SK-N-MC (cell line): ENCODE data around the gene GIT1.

Experiments used
- DNase-seq: peaks from one replicate; pipeline ENCODE4 v3.0.0-alpha.2; 2011; ENCODE audit warnings: low read depth, low spot score
- H3K27ac ChIP-seq: fragments of 200-600 bp; sonication (generic); 2 replicates; pipeline ENCODE4 v1.5.1; 2016; ENCODE audit warnings: mixed run types
- H3K36me3 ChIP-seq: fragments of 200-600 bp; sonication (generic); 2 replicates; pipeline ENCODE4 v1.6.1; 2017; ENCODE audit warnings: antibody characterized with exemption, low read length, mixed read lengths; ENCODE audit not compliant: insufficient read depth
- H3K4me3 ChIP-seq: fragments of 200-600 bp; sonication (generic); 2 replicates; pipeline ENCODE4 v1.5.1; 2016
- H3K9ac ChIP-seq: fragments of 200-600 bp; sonication (generic); 2 replicates; pipeline ENCODE4 v1.8.0; 2017; ENCODE audit warnings: mixed run types, mixed read lengths; ENCODE audit not compliant: insufficient read length
- H3K9me3 ChIP-seq: fragments of 200-600 bp; sonication (generic); 2 replicates; pipeline ENCODE4 v1.6.1; 2017; ENCODE audit warnings: low read depth, mild to moderate bottlenecking, antibody characterized with exemption, low read length, moderate library complexity, mixed read lengths
- EZH2 ChIP-seq: fragments of 200-600 bp; sonication (generic); IDR thresholded peaks from one replicate; pipeline ENCODE4 v1.6.1; 2017; ENCODE audit warnings: antibody characterized with exemption
- FOXP2 ChIP-seq: optimal IDR thresholded peaks from 2 replicates; pipeline ENCODE3; 2011; ENCODE audit warnings: mild to moderate bottlenecking, moderate library complexity; ENCODE audit not compliant: insufficient read depth; ENCODE audit errors: extremely low read length, control extremely low read depth
- POLR2AphosphoS5 ChIP-seq: IDR thresholded peaks from 2 replicates; pipeline ENCODE4 v1.6.1; 2012; ENCODE audit warnings: mild to moderate bottlenecking, low read depth, low read length, borderline replicate concordance

GIT1 gene

DNA sequence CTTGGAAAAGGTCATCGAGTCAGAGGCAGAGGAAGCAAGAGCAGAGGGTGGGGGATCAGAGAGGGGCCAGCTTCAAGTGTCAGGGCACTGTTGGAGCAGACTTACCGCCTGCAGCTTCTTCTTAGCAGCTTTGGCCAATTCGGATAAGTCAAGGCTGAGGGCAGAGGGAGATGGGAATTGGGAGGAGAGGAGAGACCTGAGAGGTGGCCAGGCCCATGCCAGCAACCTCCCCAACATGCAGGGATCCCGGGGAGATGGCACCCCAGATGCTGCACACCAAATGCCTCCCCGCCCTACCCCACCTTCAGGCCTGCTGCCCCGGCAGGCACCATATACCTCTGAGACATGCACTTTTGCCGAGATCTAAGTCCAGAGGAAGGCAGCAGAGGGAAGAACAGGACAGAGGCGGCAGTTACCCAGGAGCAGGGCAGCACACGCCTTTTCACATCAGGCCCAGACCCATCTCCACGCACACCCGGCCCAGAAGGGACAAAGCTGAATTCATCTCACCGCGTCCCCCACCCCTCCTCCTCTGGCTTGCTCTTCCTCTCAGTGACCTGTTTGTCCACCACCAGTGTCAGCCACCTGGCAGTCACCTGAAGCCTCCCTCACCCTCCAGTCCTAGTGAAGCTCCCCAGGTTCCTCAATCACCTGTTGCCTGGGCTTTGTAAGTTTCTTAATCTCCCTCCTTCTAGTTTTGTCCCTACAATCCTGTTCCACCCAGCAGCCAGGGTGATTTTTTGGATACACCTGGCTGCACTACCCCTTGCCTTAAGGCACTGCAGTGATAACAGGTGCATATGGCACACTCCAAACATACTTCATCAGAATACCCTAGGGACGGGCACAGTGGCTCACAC lies 10.6 kb downstream of the GIT1 start:
- H3K9ac ChIP-seq: no peak overlapping the region
- H3K36me3 ChIP-seq: peaks cover 10% of the 10 kb centered on the region; the same call in 1 of the 2 replicates
- TF ChIP-seq FOXP2: no peak
- TF ChIP-seq POLR2AphosphoS5: no peak
- TF ChIP-seq EZH2: no peak
- H3K4me3 ChIP-seq: no peak overlapping the region
- no peaks in the 10 kb centered on the region for H3K9me3 ChIP-seq
- H3K27ac ChIP-seq: no peak overlapping the region
- DNase-seq: no peak

DNA sequence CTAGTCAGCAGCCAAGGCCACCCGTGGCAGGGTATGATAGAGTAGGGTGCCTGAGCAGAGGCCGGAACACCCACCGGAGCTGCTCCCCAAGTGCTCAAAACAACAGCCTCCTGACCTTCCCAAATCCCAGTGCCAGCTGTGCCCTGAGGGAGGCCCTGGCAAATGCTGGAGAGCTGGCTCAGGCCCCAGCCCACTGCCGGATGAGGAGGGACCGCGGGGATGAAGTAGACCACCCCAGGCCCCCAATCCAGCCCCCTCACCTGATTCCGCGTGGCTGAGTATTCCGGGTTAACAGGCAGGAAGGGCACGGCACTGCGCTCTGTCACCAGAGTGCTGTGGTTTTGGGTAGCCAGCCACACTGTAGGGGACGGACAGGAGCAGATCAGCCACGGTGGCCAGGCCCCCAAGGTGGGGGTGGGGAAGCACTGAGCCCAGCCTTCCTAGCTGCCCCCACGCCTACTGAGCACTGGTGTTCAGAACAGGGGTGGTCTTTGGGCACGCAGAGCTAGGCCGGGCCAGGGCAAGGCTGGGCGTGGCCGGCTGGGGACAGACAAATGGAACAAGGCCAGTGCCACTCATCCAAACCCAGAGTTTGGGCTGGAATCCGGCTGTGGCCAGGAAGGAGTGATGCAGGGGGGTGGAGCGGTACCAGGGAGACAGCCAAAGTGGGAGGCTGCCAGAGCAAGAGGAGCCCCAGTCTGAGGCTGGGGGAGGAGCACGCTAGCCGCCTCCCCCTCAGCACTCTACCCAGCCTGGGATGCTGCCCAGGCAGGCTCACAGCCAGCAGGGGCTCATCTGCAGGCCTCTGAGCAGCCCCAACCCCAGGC lies 11.8 kb downstream of the GIT1 start:
- Histone ChIP-seq H3K27ac (no peak overlapping the region), H3K9ac (no peak overlapping the region), H3K9me3 (no peaks in the 10 kb centered on the region), H3K4me3 (no peak overlapping the region), H3K36me3 (peaks cover 10% of the 10 kb centered on the region; the same call in 1 of the 2 replicates)
- no peak for TF ChIP-seq POLR2AphosphoS5
- TF ChIP-seq EZH2: no peak
- no peak for TF ChIP-seq FOXP2
- no peak for DNase-seq

DNA sequence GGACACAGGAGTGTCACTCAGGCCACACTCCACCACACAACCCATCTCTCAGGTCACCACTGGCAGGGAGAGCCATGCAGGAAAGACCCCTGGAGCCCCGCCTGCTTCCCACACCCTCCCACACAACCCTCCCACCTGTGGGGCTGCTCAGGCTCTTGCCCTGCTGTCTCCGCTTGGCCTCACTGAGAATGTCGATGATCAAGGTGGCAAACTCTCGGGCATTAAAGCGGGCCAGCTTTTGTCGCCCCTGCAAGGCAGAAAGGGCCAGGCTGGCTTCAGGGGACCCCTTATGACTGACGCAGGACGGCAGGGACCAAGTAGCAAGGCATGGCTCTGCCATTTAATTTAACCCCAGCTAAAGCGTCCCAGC lies 12.5 kb downstream of the GIT1 start:
- TF ChIP-seq EZH2: no peak
- TF ChIP-seq FOXP2: no peak
- no peak for TF ChIP-seq POLR2AphosphoS5
- H3K4me3 ChIP-seq: no peak overlapping the region
- no peak for DNase-seq
- no peak overlapping the region for H3K27ac ChIP-seq
- H3K9ac ChIP-seq: no peak overlapping the region
- H3K36me3 ChIP-seq: peaks cover 8% of the 10 kb centered on the region; the same call in 1 of the 2 replicates
- H3K9me3 ChIP-seq: no peaks in the 10 kb centered on the region

DNA sequence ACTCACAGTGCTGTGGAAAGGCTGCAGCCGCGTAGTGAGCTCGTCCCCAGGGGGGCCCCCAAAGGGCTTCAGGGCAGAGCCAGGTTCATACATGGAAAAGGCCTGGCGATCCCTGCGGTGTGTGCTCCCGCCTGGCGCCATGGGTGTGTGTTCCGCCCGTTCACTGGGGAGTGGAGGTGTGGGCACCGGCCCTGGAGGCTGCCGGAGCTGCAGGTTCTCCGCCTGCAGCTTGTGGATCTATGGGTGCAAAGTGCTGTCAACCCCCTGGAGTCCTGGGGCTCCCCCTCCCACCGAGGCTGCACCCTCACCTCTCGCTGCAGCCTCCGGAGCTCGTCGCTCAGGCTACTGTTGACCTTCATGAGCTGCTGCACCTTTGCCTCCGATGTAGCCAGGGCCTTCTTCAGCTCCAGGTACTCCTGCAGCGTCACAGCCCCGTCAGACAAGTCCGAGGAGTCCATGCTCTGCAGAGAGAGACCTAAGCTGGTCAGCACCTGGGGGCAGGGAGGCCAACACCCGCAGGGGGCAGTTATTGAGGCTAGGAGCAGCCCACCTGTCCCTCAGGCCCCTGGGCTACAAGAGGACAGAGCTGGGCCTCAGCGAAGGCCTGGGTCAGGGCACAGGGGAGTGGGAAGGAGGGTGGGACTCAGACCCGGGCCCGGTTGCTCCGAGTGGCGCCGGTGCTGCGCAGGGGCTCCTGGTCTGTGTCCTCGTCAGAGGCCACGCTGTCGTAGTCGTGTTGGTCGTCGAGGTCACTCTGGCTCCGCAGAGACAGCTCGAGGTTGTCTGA lies 13.0 kb downstream of the GIT1 start:
- no peak for TF ChIP-seq FOXP2
- no peak for TF ChIP-seq EZH2
- TF ChIP-seq POLR2AphosphoS5: no peak
- no peak overlapping the region for H3K4me3 ChIP-seq
- H3K27ac ChIP-seq: no peak overlapping the region
- DNase-seq: no peak
- no peak overlapping the region for H3K9ac ChIP-seq
- H3K36me3 ChIP-seq: peaks cover 7% of the 10 kb centered on the region; the same call in 1 of the 2 replicates
- H3K9me3 ChIP-seq: no peaks in the 10 kb centered on the region

DNA sequence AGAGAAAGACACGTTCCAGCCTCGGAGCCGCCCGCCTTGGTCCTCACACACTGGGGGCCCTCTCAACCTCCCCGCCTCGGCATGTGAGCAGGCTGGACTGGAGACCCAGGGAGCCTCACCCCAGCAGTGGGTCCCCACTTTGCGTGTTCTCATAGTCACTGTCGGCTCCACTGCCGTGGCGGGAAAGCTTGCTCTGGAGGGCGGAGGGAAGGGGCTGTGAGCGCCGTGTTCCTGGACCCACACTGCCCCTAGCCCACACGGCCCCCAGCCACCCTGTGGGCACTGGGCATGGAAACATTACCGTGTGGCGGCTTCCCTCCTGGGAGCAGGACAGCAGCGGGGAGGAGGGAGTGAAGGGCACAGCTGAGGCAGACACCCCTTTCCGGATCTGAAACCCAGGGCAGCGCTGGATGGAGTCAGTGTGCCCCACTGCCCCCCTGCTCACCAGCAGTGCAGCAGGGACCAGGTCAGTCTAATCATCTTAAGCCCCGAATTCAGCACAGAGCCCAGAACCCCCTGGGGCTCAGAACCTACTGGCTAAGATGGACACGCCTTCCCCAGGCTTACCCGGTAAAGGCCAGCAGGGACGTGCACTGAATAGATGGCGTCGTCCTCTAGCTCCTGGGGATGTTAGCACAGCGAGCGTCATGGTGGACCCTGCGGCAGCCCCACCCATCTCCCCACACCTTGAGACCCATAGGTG lies 13.8 kb downstream of the GIT1 start:
- no peaks in the 10 kb centered on the region for H3K9me3 ChIP-seq
- H3K27ac ChIP-seq: no peak overlapping the region
- H3K9ac ChIP-seq: no peak overlapping the region
- TF ChIP-seq FOXP2 (no peak), EZH2 (no peak), POLR2AphosphoS5 (no peak)
- peaks cover 7% of the 10 kb centered on the region; the same call in 1 of the 2 replicates for H3K36me3 ChIP-seq
- H3K4me3 ChIP-seq: no peak overlapping the region
- DNase-seq: no peak

DNA sequence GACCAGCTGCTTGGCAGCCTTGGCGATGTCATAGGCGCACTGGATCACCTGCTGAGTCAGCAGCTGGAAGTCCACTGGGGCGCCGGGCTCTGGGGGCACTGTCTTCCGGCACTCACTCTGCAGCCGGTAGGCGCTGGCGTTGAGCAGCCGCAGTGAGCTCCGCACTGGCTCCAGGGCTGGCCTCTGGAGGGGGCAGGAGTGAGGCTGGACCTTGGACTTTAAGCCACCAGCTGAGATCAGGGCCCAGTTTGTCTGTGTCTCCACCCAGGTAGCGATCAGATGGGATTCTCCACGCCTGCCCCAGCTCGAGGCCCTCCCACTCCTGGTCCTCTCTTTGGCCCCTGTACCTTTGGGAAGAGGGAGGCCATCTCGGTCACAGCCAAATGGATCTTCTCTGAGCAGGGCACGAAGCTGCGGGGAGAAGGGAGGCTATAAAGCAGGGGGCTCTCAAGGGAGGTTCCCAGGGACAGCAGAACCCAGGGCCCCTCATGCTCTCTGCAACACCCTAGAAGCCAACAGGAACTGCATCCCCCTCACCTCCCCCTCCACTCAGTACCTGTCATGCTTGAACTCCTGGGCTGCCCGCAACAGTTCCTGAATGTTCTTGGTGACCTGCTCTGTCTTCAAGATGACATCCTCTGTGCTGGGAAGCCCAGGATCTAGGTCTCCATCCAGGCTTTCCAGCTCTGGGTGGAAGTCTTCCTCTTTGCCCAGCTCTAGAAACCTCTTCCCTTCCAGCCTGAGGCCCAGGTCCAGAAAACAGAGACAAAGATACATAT lies 14.5 kb downstream of the GIT1 start:
- TF ChIP-seq EZH2: no peak
- no peak for TF ChIP-seq FOXP2
- TF ChIP-seq POLR2AphosphoS5: no peak
- Histone ChIP-seq H3K36me3 (peaks cover 7% of the 10 kb centered on the region; the same call in 1 of the 2 replicates), H3K9ac (no peak overlapping the region), H3K4me3 (no peak overlapping the region), H3K9me3 (no peaks in the 10 kb centered on the region), H3K27ac (no peak overlapping the region)
- DNase-seq: no peak

DNA sequence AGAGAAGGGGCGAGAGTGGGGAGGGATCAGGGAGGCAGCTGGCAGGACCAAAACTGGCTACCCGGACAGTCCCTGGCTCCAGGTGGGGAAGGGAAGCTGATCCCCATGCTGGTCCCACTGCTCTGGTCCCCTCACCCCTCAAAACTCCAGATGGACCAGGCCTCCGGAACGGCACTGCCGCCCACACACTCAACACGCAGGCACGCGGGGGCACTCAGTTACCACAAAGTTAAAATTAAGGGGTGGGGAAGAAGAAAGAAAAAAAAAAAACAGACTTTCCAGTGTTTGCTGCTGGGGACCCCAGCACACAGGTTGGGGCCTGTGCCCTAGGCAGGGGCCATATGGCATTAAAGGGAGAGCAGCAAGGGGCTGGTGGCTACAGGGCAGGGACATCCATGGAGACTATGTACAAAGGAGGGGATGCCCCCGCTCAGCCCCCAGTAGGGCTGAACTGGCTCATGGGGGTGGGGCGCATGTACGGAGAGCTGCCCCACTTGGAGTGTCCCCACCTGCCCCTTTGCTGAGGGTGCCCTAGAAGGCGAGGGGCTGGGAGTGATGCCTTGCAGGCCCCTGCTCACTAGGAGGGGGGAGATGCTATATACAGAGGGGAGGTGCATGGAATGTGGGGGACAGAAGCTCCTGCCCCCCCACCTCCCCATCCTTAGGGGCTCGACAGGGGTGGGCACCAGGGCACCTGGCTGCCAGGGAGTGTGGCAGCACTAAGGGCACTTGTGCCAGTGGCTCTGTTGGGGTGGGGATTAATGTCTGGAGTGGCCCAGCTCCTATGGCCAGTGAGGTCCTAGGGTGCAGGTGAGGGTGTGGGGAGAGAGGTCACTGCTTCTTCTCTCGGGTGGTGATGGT lies 15.3 kb downstream of the GIT1 start:
- TF ChIP-seq FOXP2 (no peak), POLR2AphosphoS5 (no peak), EZH2 (no peak)
- H3K27ac ChIP-seq: no peak overlapping the region

More for the DNA sequence above, 15.3 kb downstream of the GIT1 start:
- Histone ChIP-seq H3K9me3 (no peaks in the 10 kb centered on the region), H3K36me3 (peaks cover 7% of the 10 kb centered on the region; the same call in 1 of the 2 replicates), H3K4me3 (no peak overlapping the region), H3K9ac (no peak overlapping the region)
- no peak for DNase-seq
